ENCODE results near the gene CCL21.

Gene CCL21

DNA sequence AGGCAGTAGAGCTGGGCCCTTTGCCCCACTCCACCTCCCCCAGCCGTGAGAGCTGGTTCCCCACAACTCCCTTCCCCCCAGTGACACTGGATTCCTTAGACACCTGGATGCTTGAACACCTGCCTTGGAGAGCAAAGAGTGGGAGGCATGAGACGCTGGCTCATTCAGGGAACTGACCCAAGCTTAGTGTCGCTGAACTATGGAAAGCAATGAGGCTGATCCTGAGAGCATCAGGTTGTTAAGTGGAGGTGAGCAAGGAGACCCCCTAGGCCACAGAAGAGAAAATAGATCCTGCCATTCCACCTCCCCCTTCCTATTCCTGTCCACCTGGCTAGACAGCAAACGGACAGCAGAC is 20.8 kb downstream of the CCL21 start:
- Histone ChIP-seq H3K27me3 (ENCODE audit: control insufficient read depth in 1 of 2, insufficient read depth in 2 of 2, low read length in 2 of 2) (no peaks in the 10 kb centered on the region), H3K4me1 (ENCODE audit: control insufficient read depth in 1 of 2, insufficient read depth in 2 of 2, low read length in 2 of 2) (peaks cover 8 to 12% of the 10 kb centered on the region in 2 donors), H3K27ac (ENCODE audit: low read depth, low read length) (no peak overlapping the region), H3K4me3 (ENCODE audit: low read depth in 1 of 2, low read length in 2 of 2) (no peak overlapping the region), H3K36me3 (ENCODE audit: control insufficient read depth in 1 of 2, insufficient read depth in 2 of 2, low read length in 2 of 2) (no peaks in the 10 kb centered on the region), H3K9ac (ENCODE audit: low read depth in 1 of 2, low read length in 2 of 2) (no peak overlapping the region), H3K9me3 (ENCODE audit: control insufficient read depth in 1 of 2, low read length in 2 of 2) (no peaks in the 10 kb centered on the region)

DNA sequence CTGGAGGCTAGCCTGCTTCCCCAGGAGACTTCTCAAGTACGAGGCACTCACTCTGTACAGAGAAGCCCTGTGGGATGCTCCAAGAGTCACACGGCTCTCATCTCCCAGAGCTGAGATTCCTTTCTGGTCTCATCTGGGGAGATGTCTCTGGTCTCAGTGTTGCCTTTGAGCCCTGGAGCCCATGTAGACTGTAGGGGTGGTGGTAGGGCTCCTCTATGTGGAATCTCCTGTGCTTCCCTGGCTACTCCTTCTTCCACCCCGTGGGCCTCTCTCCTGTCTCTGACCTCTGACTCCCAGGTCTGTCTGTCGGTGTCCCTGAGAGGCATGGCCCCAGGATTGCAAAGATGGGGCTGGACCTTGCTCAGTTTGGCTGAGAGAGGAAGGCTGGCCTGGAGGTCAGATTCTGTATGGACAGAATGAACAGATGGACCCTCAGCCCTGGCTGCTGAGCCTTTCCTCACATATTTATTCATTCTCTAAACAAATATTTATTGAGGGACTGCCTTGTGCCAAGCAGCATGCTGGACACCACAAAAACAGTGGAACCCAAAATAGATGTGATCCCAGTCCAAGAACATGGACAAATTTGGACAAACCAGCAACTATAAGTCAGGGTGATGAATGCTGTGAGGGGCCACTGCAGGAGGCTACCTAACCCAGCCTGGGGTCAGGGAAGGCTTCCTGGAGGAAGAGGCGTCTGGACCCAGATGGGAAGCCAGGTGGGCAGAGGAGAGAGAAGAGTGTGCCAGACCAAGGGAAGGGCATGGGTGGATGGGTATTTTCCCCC is 21.4 kb downstream of the CCL21 start:
- H3K9ac ChIP-seq (ENCODE audit: low read depth in 1 of 2, low read length in 2 of 2) = no peak overlapping the region
- H3K27ac ChIP-seq (ENCODE audit: low read depth, low read length) = no peak overlapping the region
- H3K36me3 ChIP-seq (ENCODE audit: control insufficient read depth in 1 of 2, insufficient read depth in 2 of 2, low read length in 2 of 2) = no peaks in the 10 kb centered on the region
- H3K4me3 ChIP-seq (ENCODE audit: low read depth in 1 of 2, low read length in 2 of 2) = no peak overlapping the region
- no peaks in the 10 kb centered on the region for H3K27me3 ChIP-seq (ENCODE audit: control insufficient read depth in 1 of 2, insufficient read depth in 2 of 2, low read length in 2 of 2)
- H3K4me1 ChIP-seq (ENCODE audit: control insufficient read depth in 1 of 2, insufficient read depth in 2 of 2, low read length in 2 of 2) = peaks cover 8 to 12% of the 10 kb centered on the region in 2 donors
- no peaks in the 10 kb centered on the region for H3K9me3 ChIP-seq (ENCODE audit: control insufficient read depth in 1 of 2, low read length in 2 of 2)

DNA sequence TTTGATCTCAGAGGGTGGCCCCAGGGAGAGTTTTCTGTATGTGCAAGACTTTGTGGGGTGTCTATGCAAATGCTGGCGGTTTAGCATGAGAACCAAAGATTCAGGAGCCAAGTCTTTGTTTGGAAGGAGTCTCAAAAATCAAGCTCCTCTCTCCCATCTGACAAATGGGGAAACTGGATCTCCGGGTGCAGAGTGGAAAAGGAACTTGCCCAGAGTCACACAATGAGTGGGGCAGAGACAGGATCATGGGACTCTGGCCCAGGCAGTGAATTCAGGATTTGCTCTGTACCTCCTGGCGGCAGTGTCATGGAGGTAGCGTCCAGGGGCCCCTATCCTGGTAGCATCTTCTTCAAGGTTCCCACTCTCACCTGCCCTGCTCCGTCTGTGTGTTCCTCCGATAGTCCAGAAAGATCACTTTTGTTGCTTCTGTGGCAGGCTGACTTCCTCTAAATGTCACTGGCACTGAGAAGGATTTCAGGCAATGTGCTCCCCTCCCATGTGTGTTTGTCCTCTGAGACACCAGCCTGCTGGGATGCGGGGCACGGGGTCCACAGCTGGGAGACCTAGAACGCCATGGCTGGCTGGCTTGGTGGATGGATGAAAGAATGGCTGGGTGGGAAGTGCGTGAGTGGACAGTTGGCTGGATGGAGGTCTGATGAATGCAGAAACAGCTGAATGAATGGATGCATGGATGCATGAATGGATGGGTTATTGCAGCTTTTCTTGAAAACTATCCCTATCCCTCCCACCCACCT is 22.5 kb downstream of the CCL21 start:
- no peak overlapping the region for H3K9ac ChIP-seq (ENCODE audit: low read depth in 1 of 2, low read length in 2 of 2)
- H3K27ac ChIP-seq (ENCODE audit: low read depth, low read length) = no peak overlapping the region
- H3K4me3 ChIP-seq (ENCODE audit: low read depth in 1 of 2, low read length in 2 of 2) = no peak overlapping the region
- no peaks in the 10 kb centered on the region for H3K36me3 ChIP-seq (ENCODE audit: control insufficient read depth in 1 of 2, insufficient read depth in 2 of 2, low read length in 2 of 2)
- no peaks in the 10 kb centered on the region for H3K27me3 ChIP-seq (ENCODE audit: control insufficient read depth in 1 of 2, insufficient read depth in 2 of 2, low read length in 2 of 2)
- H3K9me3 ChIP-seq (ENCODE audit: control insufficient read depth in 1 of 2, low read length in 2 of 2) = no peaks in the 10 kb centered on the region
- H3K4me1 ChIP-seq (ENCODE audit: control insufficient read depth in 1 of 2, insufficient read depth in 2 of 2, low read length in 2 of 2) = peaks cover 8 to 12% of the 10 kb centered on the region in 2 donors

DNA sequence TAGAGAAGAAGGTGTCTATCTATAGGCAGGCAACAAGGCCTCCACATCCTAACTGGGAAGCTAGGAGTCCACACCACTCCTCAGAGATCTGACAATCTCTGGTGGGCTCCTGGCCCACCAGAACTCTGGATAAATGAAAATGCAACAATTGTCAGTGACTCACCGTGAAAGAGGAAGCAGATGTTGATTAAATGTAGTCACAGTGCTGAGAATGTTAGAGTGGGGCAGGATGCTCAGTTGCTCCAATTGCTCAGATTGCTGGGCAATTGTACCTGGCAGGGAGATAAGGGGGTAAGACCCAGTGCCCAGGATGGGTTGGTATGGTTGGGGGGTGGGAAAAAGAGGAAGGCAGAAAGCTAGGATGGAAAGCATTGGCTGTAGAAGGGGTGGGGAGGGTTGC is 23.2 kb downstream of the CCL21 start:
- no peak overlapping the region for H3K4me3 ChIP-seq (ENCODE audit: low read depth in 1 of 2, low read length in 2 of 2)
- H3K9ac ChIP-seq (ENCODE audit: low read depth in 1 of 2, low read length in 2 of 2) = no peak overlapping the region
- no peak overlapping the region for H3K27ac ChIP-seq (ENCODE audit: low read depth, low read length)
- no peaks in the 10 kb centered on the region for H3K9me3 ChIP-seq (ENCODE audit: control insufficient read depth in 1 of 2, low read length in 2 of 2)
- no peaks in the 10 kb centered on the region for H3K27me3 ChIP-seq (ENCODE audit: control insufficient read depth in 1 of 2, insufficient read depth in 2 of 2, low read length in 2 of 2)
- peaks cover 8 to 12% of the 10 kb centered on the region in 2 donors for H3K4me1 ChIP-seq (ENCODE audit: control insufficient read depth in 1 of 2, insufficient read depth in 2 of 2, low read length in 2 of 2)
- no peaks in the 10 kb centered on the region for H3K36me3 ChIP-seq (ENCODE audit: control insufficient read depth in 1 of 2, insufficient read depth in 2 of 2, low read length in 2 of 2)

DNA sequence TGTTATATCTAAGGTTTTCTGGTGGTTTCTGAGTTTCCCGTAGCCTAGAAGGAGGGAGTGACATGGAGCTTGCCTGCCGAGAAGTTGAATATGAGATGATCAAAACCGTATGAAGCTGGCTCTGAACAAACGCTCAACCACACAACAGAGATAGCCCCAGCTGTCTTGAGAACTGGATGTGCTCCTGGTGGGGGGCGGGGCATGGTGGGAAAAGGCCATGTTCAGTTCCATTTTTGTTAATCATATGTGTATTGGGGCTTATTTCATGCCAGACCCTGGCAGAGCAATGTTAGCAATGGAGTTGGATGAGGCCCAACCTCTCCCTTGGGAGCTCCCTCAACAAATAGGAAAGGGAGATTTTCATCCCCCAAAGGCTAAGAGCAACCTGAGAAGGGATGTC is 23.7 kb downstream of the CCL21 start:
- Histone ChIP-seq H3K27ac (ENCODE audit: low read depth, low read length) (no peak overlapping the region), H3K9ac (ENCODE audit: low read depth in 1 of 2, low read length in 2 of 2) (no peak overlapping the region), H3K4me1 (ENCODE audit: control insufficient read depth in 1 of 2, insufficient read depth in 2 of 2, low read length in 2 of 2) (peaks cover 8 to 12% of the 10 kb centered on the region in 2 donors), H3K27me3 (ENCODE audit: control insufficient read depth in 1 of 2, insufficient read depth in 2 of 2, low read length in 2 of 2) (no peaks in the 10 kb centered on the region), H3K4me3 (ENCODE audit: low read depth in 1 of 2, low read length in 2 of 2) (no peak overlapping the region), H3K9me3 (ENCODE audit: control insufficient read depth in 1 of 2, low read length in 2 of 2) (no peaks in the 10 kb centered on the region), H3K36me3 (ENCODE audit: control insufficient read depth in 1 of 2, insufficient read depth in 2 of 2, low read length in 2 of 2) (no peaks in the 10 kb centered on the region)

DNA sequence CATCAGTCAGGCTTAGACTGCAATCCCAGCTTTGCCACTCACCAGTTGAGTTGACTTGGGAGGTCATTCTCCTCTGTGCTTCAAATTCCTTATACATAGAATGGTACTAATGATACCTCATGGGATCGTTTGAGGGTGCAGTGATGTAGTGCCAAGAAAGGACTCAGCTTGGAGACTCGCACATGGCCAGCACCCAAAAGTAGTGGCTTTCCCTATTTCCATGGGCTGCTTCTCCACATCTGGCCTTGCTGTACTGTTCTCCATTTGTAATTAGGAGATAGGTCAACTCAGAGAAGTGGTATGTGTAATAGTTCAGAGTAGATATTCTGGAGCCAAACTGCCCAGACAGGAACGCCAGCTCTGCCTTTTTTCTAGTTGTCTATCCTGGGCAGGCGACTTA is 24.3 kb downstream of the CCL21 start:
- Histone ChIP-seq H3K4me3 (ENCODE audit: low read depth in 1 of 2, low read length in 2 of 2) (no peak overlapping the region), H3K4me1 (ENCODE audit: control insufficient read depth in 1 of 2, insufficient read depth in 2 of 2, low read length in 2 of 2) (peaks cover 8 to 12% of the 10 kb centered on the region in 2 donors), H3K27me3 (ENCODE audit: control insufficient read depth in 1 of 2, insufficient read depth in 2 of 2, low read length in 2 of 2) (no peaks in the 10 kb centered on the region), H3K27ac (ENCODE audit: low read depth, low read length) (no peak overlapping the region), H3K36me3 (ENCODE audit: control insufficient read depth in 1 of 2, insufficient read depth in 2 of 2, low read length in 2 of 2) (no peaks in the 10 kb centered on the region), H3K9me3 (ENCODE audit: control insufficient read depth in 1 of 2, low read length in 2 of 2) (no peaks in the 10 kb centered on the region), H3K9ac (ENCODE audit: low read depth in 1 of 2, low read length in 2 of 2) (no peak overlapping the region)

DNA sequence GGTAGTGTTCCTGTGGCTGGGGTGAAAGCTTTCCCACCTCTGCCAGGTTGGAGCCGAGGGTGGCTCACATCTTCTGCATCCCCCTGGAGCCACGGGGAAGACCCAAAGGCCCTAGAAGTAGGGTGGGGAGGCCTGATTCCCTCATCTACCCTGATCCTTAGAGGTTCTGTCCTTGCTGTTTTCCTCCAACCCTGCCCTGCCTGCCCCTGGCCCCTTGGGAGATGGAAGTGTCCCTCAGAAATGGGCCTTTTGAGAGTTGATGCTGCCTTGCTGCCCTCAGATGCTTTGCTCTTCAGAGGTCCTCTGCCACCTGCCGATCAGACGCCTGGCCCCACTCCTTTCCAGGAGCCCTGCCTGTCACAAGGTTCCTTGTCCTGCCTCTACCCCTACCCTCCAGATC is 25.1 kb downstream of the CCL21 start:
- H3K27me3 ChIP-seq (ENCODE audit: control insufficient read depth in 1 of 2, insufficient read depth in 2 of 2, low read length in 2 of 2) = no peaks in the 10 kb centered on the region
- no peak overlapping the region for H3K27ac ChIP-seq (ENCODE audit: low read depth, low read length)
- H3K4me1 ChIP-seq (ENCODE audit: control insufficient read depth in 1 of 2, insufficient read depth in 2 of 2, low read length in 2 of 2) = peaks cover 7 to 11% of the 10 kb centered on the region in 2 donors
- no peaks in the 10 kb centered on the region for H3K36me3 ChIP-seq (ENCODE audit: control insufficient read depth in 1 of 2, insufficient read depth in 2 of 2, low read length in 2 of 2)
- H3K4me3 ChIP-seq (ENCODE audit: low read depth in 1 of 2, low read length in 2 of 2) = no peak overlapping the region
- no peaks in the 10 kb centered on the region for H3K9me3 ChIP-seq (ENCODE audit: control insufficient read depth in 1 of 2, low read length in 2 of 2)
- H3K9ac ChIP-seq (ENCODE audit: low read depth in 1 of 2, low read length in 2 of 2) = no peak overlapping the region

DNA sequence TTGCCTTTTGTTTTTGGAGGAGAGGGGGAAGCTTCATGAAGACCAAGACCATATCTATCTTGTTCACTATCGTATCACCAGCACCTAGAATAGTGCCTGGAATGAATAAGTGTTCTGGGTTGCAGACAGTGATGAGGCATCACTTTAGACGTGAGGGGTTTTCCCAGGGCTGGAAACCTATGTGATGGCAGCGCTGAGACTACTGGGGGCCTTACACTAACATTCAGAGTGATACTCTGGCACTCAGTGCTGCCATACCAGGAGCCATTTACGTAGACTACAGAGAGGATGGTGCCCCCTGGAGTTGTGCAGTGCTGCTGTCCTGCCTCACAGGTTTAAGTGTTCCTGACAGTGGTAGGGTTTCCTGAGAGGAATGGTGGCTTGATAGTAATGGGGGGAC is 25.8 kb downstream of the CCL21 start:
- no peaks in the 10 kb centered on the region for H3K9me3 ChIP-seq (ENCODE audit: control insufficient read depth in 1 of 2, low read length in 2 of 2)
- no peak overlapping the region for H3K9ac ChIP-seq (ENCODE audit: low read depth in 1 of 2, low read length in 2 of 2)
- H3K4me3 ChIP-seq (ENCODE audit: low read depth in 1 of 2, low read length in 2 of 2) = no peak overlapping the region
- H3K36me3 ChIP-seq (ENCODE audit: control insufficient read depth in 1 of 2, insufficient read depth in 2 of 2, low read length in 2 of 2) = no peaks in the 10 kb centered on the region
- peaks cover 1 to 4% of the 10 kb centered on the region in 2 donors for H3K4me1 ChIP-seq (ENCODE audit: control insufficient read depth in 1 of 2, insufficient read depth in 2 of 2, low read length in 2 of 2)
- no peak overlapping the region for H3K27ac ChIP-seq (ENCODE audit: low read depth, low read length)
- no peaks in the 10 kb centered on the region for H3K27me3 ChIP-seq (ENCODE audit: control insufficient read depth in 1 of 2, insufficient read depth in 2 of 2, low read length in 2 of 2)

DNA sequence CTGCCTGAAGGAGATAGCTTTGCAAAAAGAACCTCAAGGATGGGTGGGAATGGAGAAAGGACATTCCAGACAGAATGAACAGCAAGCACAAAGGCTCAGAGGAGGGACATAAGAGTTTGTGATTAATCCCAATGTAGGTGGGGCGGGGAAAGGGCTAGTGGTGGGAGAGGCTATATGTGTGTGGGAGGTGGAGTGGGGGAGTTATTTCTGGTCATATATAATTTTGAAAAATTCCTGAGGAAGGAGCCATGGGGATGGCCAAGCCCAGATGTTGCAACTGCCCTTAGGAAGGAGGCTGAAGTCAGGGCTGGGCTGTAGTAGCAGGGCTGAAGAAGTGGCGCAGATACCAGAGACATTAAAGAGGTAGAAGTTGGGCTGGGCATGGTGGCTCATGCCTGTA is 34.1 kb downstream of the CCL21 start:
- no peak overlapping the region for H3K9ac ChIP-seq (ENCODE audit: low read depth in 1 of 2, low read length in 2 of 2)
- no peak overlapping the region for H3K4me3 ChIP-seq (ENCODE audit: low read depth in 1 of 2, low read length in 2 of 2)
- no peaks in the 10 kb centered on the region for H3K4me1 ChIP-seq (ENCODE audit: control insufficient read depth in 1 of 2, insufficient read depth in 2 of 2, low read length in 2 of 2)
- no peaks in the 10 kb centered on the region for H3K9me3 ChIP-seq (ENCODE audit: control insufficient read depth in 1 of 2, low read length in 2 of 2)
- no peak overlapping the region for H3K27ac ChIP-seq (ENCODE audit: low read depth, low read length)
- no peaks in the 10 kb centered on the region for H3K36me3 ChIP-seq (ENCODE audit: control insufficient read depth in 1 of 2, insufficient read depth in 2 of 2, low read length in 2 of 2)
- no peaks in the 10 kb centered on the region for H3K27me3 ChIP-seq (ENCODE audit: control insufficient read depth in 1 of 2, insufficient read depth in 2 of 2, low read length in 2 of 2)

DNA sequence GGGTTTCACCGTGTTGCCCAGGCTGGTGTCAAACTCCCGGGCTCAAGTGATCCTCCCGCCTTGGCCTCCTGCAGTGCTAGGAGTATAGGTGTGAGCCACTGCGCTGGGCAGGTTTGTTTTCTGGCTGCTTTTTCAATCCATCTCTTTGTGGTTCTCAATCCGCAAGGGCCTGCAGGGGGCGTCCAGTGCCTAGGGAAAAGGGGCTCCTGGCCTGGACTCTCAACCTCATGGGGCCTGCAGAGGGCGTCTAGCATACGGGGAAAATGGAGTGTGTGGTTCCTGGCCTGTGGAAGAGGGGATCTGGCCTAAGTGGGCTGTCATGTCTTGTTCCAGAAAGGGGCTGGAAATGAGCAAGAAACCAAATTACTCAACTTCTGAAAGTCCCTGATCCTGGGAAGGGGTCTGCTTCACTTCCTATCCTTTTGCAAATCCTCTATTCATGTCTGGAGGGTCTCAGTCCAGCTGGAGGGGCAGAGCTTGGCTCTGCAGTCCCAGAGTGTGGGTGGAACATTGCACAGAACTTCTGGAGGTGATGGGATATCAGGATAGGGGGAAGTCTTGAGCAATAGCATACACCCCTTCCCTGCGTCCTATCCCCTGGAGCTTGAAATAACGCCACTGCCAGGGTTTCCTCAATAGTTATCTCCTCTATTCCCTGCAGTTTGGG is 34.8 kb downstream of the CCL21 start:
- Histone ChIP-seq H3K27me3 (ENCODE audit: control insufficient read depth in 1 of 2, insufficient read depth in 2 of 2, low read length in 2 of 2) (no peaks in the 10 kb centered on the region), H3K27ac (ENCODE audit: low read depth, low read length) (no peak overlapping the region), H3K36me3 (ENCODE audit: control insufficient read depth in 1 of 2, insufficient read depth in 2 of 2, low read length in 2 of 2) (no peaks in the 10 kb centered on the region), H3K9me3 (ENCODE audit: control insufficient read depth in 1 of 2, low read length in 2 of 2) (no peaks in the 10 kb centered on the region), H3K4me3 (ENCODE audit: low read depth in 1 of 2, low read length in 2 of 2) (no peak overlapping the region), H3K4me1 (ENCODE audit: control insufficient read depth in 1 of 2, insufficient read depth in 2 of 2, low read length in 2 of 2) (no peaks in the 10 kb centered on the region), H3K9ac (ENCODE audit: low read depth in 1 of 2, low read length in 2 of 2) (no peak overlapping the region)
